ENCODE measurements around the gene STAT3. TPM values are rescaled to one million over a fixed set of nuclear protein-coding genes. Genes with fewer than 3 reads are reported as not detected.

STAT3 gene
- total RNA-seq, 6 experiments from 2014 or later = 65.3 to 74.5 (median 68.8) TPM

- Mint-ChIP-seq H3K27me3 (ENCODE audit: insufficient read depth) (peaks cover 19% of the 10 kb centered on the region), H3K9me3 (no peaks in the 10 kb centered on the region), H3K27ac (no peak overlapping the region), H3K4me3 (peak overlapping the region; percentile 33; the same call in 1 of the 2 replicates), H3K4me1 (ENCODE audit: low read depth) (peaks cover 5% of the 10 kb centered on the region; the same call in 1 of the 2 replicates), H3K36me3 (ENCODE audit: low read depth) (no peaks in the 10 kb centered on the region)
- no peak for TF ChIP-seq CTCF (IDR thresholded peaks at IDR 0.05)
- DNase-seq = no peak
Observed at GRCh38 chr17:42294469-42295398, 93.5 kb downstream of the STAT3 start.

- Mint-ChIP-seq H3K27me3 (ENCODE audit: insufficient read depth) (peaks cover 23% of the 10 kb centered on the region), H3K4me3 (no peak overlapping the region), H3K36me3 (ENCODE audit: low read depth) (no peaks in the 10 kb centered on the region), H3K4me1 (ENCODE audit: low read depth) (peaks cover 15% of the 10 kb centered on the region), H3K27ac (no peak overlapping the region), H3K9me3 (no peaks in the 10 kb centered on the region)
- TF ChIP-seq CTCF (IDR thresholded peaks at IDR 0.05) = no peak
- DNase-seq = no peak
Observed at GRCh38 chr17:42291129-42291528, 97.1 kb downstream of the STAT3 start.

GRCh38 chr17:42290577-42290976 lies 97.7 kb downstream of the STAT3 start:
- Mint-ChIP-seq H3K4me1 (ENCODE audit: low read depth) (peaks cover 15% of the 10 kb centered on the region), H3K27ac (no peak overlapping the region), H3K9me3 (no peaks in the 10 kb centered on the region), H3K4me3 (no peak overlapping the region), H3K27me3 (ENCODE audit: insufficient read depth) (peaks cover 26% of the 10 kb centered on the region), H3K36me3 (ENCODE audit: low read depth) (no peaks in the 10 kb centered on the region)
- DNase-seq = no peak
- no peak for TF ChIP-seq CTCF (IDR thresholded peaks at IDR 0.05)

- H3K9me3 Mint-ChIP-seq = no peaks in the 10 kb centered on the region
- H3K4me1 Mint-ChIP-seq (ENCODE audit: low read depth) = peaks cover 15% of the 10 kb centered on the region
- peaks cover 24% of the 10 kb centered on the region for H3K27me3 Mint-ChIP-seq (ENCODE audit: insufficient read depth)
- H3K27ac Mint-ChIP-seq = no peak overlapping the region
- DNase-seq = no peak
- no peak overlapping the region for H3K4me3 Mint-ChIP-seq
- H3K36me3 Mint-ChIP-seq (ENCODE audit: low read depth) = no peaks in the 10 kb centered on the region
- no peak for TF ChIP-seq CTCF (IDR thresholded peaks at IDR 0.05)
Observed at GRCh38 chr17:42289611-42290181, 98.5 kb downstream of the STAT3 start.

GRCh38 chr17:42288803-42289610 lies 99.2 kb downstream of the STAT3 start:
- DNase-seq = no peak
- Mint-ChIP-seq H3K27me3 (ENCODE audit: insufficient read depth) (peaks cover 24% of the 10 kb centered on the region), H3K4me1 (ENCODE audit: low read depth) (peaks cover 10% of the 10 kb centered on the region), H3K4me3 (no peak overlapping the region), H3K9me3 (no peaks in the 10 kb centered on the region), H3K27ac (no peak overlapping the region), H3K36me3 (ENCODE audit: low read depth) (no peaks in the 10 kb centered on the region)
- no peak for TF ChIP-seq CTCF (IDR thresholded peaks at IDR 0.05)
